Measurements from ENCODE around the gene NPTX1. TPM values are rescaled to one million over a fixed set of nuclear protein-coding genes. Genes with fewer than 3 reads are reported as not detected.

Gene NPTX1
- total and polyA plus RNA-seq, 2 of the 13 experiments (the other 11 are each of a cell fraction or from before 2014, with no cell fraction given), result 0.01 TPM; not detected in 1

- TF ChIP-seq ZBTB10 (CRISPR knock-in tag; IDR thresholded peaks at IDR 0.05; ENCODE audit: borderline replicate concordance) (peak; percentile 60), SALL2 (CRISPR knock-in tag; IDR thresholded peaks at IDR 0.05) (peak; percentile 82; the same call in 1 of the 2 replicates), ZBTB46 (CRISPR knock-in tag; IDR thresholded peaks at IDR 0.05; ENCODE audit: borderline replicate concordance) (no peak), GMEB2 (CRISPR knock-in tag; IDR thresholded peaks at IDR 0.05; ENCODE audit: low read depth) (peak; percentile 96), JUND (CRISPR knock-in tag; IDR thresholded peaks at IDR 0.05) (peak; percentile 72; the same call in 1 of the 2 replicates), NR2C2 (CRISPR knock-in tag; IDR thresholded peaks at IDR 0.05; ENCODE audit: borderline replicate concordance) (peak; percentile 82; the same call in 1 of the 2 replicates), HNRNPL (IDR thresholded peaks at IDR 0.05; ENCODE audit: low read depth, low read length) (peak; percentile 40; the same call in 1 of the 2 replicates), GPBP1L1 (CRISPR knock-in tag; IDR thresholded peaks at IDR 0.05) (no peak), BATF2 (CRISPR knock-in tag; IDR thresholded peaks at IDR 0.05) (peak; percentile 77), ZNF800 (CRISPR knock-in tag; IDR thresholded peaks at IDR 0.05) (peak; percentile 92), FUBP1 (CRISPR knock-in tag; IDR thresholded peaks at IDR 0.05; ENCODE audit: borderline replicate concordance) (no peak), ZNF543 (CRISPR knock-in tag; IDR thresholded peaks at IDR 0.05) (peak; percentile 97), GABPA (IDR thresholded peaks at IDR 0.05; ENCODE audit: low read depth, low read length) (peak; percentile 91), GABPA (CRISPR knock-in tag; IDR thresholded peaks at IDR 0.05; ENCODE audit: low read depth) (peak; percentile 90)
Observed at GRCh38 chr17:80454557-80455335, 21.7 kb downstream of the NPTX1 start (continued).
